G401.6 (cell line): ENCODE measurements around the gene TRIM8.

Experiments used
- FAIRE-seq: peaks from 2 replicates; lab custom pipeline; 2012; peaks lifted over from hg19 to GRCh38; lab: Jason Lieb, UNC

TRIM8 gene

GRCh38 chr10:102616066-102616770 is 28.1 kb upstream of the TRIM8 start:
- FAIRE-seq, result no peak

- FAIRE-seq, result no peak
These were observed 27.2 kb upstream of the TRIM8 start for GRCh38 chr10:102617041-102617440.

GRCh38 chr10:102617816-102618215 is 26.5 kb upstream of the TRIM8 start:
- FAIRE-seq, result no peak

GRCh38 chr10:102619281-102619981 is 24.8 kb upstream of the TRIM8 start:
- FAIRE-seq, result no peak

GRCh38 chr10:102620138-102620590 is 24.1 kb upstream of the TRIM8 start:
- no peak for FAIRE-seq

- FAIRE-seq, result no peak
These were observed 23.5 kb upstream of the TRIM8 start for GRCh38 chr10:102620591-102621442.

- no peak for FAIRE-seq
These were observed 22.6 kb upstream of the TRIM8 start for GRCh38 chr10:102621443-102622325.

GRCh38 chr10:102624094-102624493 is 20.2 kb upstream of the TRIM8 start:
- FAIRE-seq, result no peak

GRCh38 chr10:102624751-102625645 is 19.3 kb upstream of the TRIM8 start:
- FAIRE-seq, result no peak

GRCh38 chr10:102626026-102626685 is 18.1 kb upstream of the TRIM8 start:
- no peak for FAIRE-seq

GRCh38 chr10:102627291-102627735 is 17.0 kb upstream of the TRIM8 start:
- FAIRE-seq, result no peak

GRCh38 chr10:102627736-102628293 is 16.5 kb upstream of the TRIM8 start:
- FAIRE-seq, result peak; percentile 89

GRCh38 chr10:102628451-102628911 is 15.8 kb upstream of the TRIM8 start:
- FAIRE-seq, result no peak

- FAIRE-seq, result peak; percentile 94
These were observed 14.3 kb upstream of the TRIM8 start for GRCh38 chr10:102629661-102630614.

- FAIRE-seq, result no peak
These were observed 13.6 kb upstream of the TRIM8 start for GRCh38 chr10:102630663-102631062.

GRCh38 chr10:102631525-102632393 is 12.5 kb upstream of the TRIM8 start:
- no peak for FAIRE-seq

- FAIRE-seq, result no peak
These were observed 11.7 kb upstream of the TRIM8 start for GRCh38 chr10:102632394-102633111.
